Esophagus muscularis mucosa (tissue), 4 donors: ENCODE data around the gene GPR15.

Source experiments
- EP300 ChIP-seq: sonication (generic); formaldehyde crosslinking; IDR thresholded peaks from one replicate; pipeline ENCODE4 v1.6.1; 2017; ENCODE audit warnings: antibody characterized with exemption
- POLR2A ChIP-seq: fragments of 450-650 bp; IDR thresholded peaks from one replicate; pipeline ENCODE4 v1.6.1; 2017; ENCODE audit warnings: antibody characterized with exemption, moderate library complexity, mild to moderate bottlenecking, low read depth
- POLR2AphosphoS5 ChIP-seq, 2 donors: sonication (generic); formaldehyde crosslinking; IDR thresholded peaks; one replicate each; pipeline ENCODE4 v1.6.1; 2017; ENCODE audit warnings: antibody characterized with exemption in 2 of 2
- TF ChIP-seq, protein P1 (sequence below), 3 experiments: fragments of 200-600 bp in 2 of 3; fragments of 450-650 bp in 1 of 3; sonication (generic) in 2 of 3; IDR thresholded peaks; one replicate each; pipeline ENCODE4 v1.5.1; 2017 to 2019; ENCODE audit warnings: antibody characterized with exemption in 3 of 3, mild to moderate bottlenecking in 2 of 3, moderate library complexity in 1 of 3

DNA sequence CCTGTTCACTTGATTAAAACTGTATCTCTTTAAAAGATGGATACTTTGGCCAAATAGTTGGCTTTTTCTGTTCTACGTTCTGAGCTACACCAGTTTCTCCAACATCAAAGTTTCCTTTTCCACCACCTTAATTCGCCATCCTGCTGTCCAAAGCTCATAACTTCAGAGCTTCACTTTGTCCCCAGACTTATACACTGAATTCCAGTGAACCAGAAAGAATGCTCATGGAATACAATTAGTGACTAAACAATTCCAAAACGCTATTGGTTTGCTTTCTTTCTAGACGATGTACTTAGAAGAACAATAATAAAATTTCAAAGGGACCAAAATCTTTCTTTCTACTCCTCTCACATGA is 23.2 kb downstream of the GPR15 start:
- TF ChIP-seq, protein P1, sequence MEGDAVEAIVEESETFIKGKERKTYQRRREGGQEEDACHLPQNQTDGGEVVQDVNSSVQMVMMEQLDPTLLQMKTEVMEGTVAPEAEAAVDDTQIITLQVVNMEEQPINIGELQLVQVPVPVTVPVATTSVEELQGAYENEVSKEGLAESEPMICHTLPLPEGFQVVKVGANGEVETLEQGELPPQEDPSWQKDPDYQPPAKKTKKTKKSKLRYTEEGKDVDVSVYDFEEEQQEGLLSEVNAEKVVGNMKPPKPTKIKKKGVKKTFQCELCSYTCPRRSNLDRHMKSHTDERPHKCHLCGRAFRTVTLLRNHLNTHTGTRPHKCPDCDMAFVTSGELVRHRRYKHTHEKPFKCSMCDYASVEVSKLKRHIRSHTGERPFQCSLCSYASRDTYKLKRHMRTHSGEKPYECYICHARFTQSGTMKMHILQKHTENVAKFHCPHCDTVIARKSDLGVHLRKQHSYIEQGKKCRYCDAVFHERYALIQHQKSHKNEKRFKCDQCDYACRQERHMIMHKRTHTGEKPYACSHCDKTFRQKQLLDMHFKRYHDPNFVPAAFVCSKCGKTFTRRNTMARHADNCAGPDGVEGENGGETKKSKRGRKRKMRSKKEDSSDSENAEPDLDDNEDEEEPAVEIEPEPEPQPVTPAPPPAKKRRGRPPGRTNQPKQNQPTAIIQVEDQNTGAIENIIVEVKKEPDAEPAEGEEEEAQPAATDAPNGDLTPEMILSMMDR (IDR thresholded peaks at IDR 0.05), result no peak
- no peak for TF ChIP-seq POLR2A
- TF ChIP-seq POLR2AphosphoS5 (IDR thresholded peaks at IDR 0.05), result no peak
- no peak for TF ChIP-seq EP300
